Endothelial cell of umbilical vein (primary cell): ENCODE results near the gene MAP3K14.

Source experiments
- CTCF ChIP-seq, 2 donors: IDR thresholded peaks; 1 replicate in 1 of 2; 2 replicates in 1 of 2; pipeline ENCODE4 v1.5.1; 2011; ENCODE audit warnings: low read length in 2 of 2, mild to moderate bottlenecking in 2 of 2, moderate library complexity in 2 of 2, control low read depth in 1 of 2, inconsistent platforms in 1 of 2, low read depth in 1 of 2; ENCODE audit not compliant: insufficient read depth in 1 of 2; ENCODE audit errors: extremely low read depth in 1 of 2
- EZH2 ChIP-seq: IDR thresholded peaks from 2 replicates; pipeline ENCODE4 v1.6.1; 2012; ENCODE audit warnings: borderline replicate concordance, low read depth, mild to moderate bottlenecking, moderate library complexity, low read length, inconsistent platforms; ENCODE audit not compliant: severe bottlenecking
- FOS ChIP-seq: IDR thresholded peaks from 2 replicates; pipeline ENCODE4 v1.6.1; 2011; ENCODE audit warnings: mild to moderate bottlenecking, low read length, moderate library complexity, borderline replicate concordance; ENCODE audit not compliant: insufficient read depth
- GATA2 ChIP-seq: IDR thresholded peaks from 2 replicates; pipeline ENCODE4 v1.7.0; 2011; ENCODE audit warnings: low read depth, mild to moderate bottlenecking, moderate library complexity, mixed read lengths, low read length; ENCODE audit not compliant: insufficient read length, insufficient read depth
- JUN ChIP-seq: IDR thresholded peaks from 2 replicates; pipeline ENCODE4 v1.6.1; 2011; ENCODE audit warnings: borderline replicate concordance, low read depth; ENCODE audit not compliant: insufficient read length, insufficient read depth
- MAX ChIP-seq: IDR thresholded peaks from 2 replicates; pipeline ENCODE4 v1.6.1; 2011; ENCODE audit not compliant: insufficient read depth, insufficient read length
- MYC ChIP-seq: IDR thresholded peaks from one replicate; pipeline ENCODE4 v1.6.1; 2011; ENCODE audit warnings: mild to moderate bottlenecking, low read depth, low read length
- POLR2A ChIP-seq: IDR thresholded peaks from 2 replicates; pipeline ENCODE4 v1.6.1; 2012; ENCODE audit warnings: low read depth, mild to moderate bottlenecking, control low read depth, low read length
- POLR2AphosphoS5 ChIP-seq: IDR thresholded peaks from 2 replicates; pipeline ENCODE4 v1.6.1; 2012; ENCODE audit warnings: low read depth, mild to moderate bottlenecking, control low read depth, low read length, moderate library complexity; ENCODE audit not compliant: insufficient read depth

- no peak for TF ChIP-seq CTCF (IDR thresholded peaks at IDR 0.05; ENCODE audit: extremely low read depth in 1 of 2, insufficient read depth in 1 of 2, low read depth in 1 of 2, low read length in 2 of 2)
- no peak for TF ChIP-seq POLR2A
- TF ChIP-seq MYC, result peak; percentile 43
- peak; percentile 40 for TF ChIP-seq JUN
- TF ChIP-seq POLR2AphosphoS5, result no peak
- TF ChIP-seq FOS, result peak; percentile 64
- TF ChIP-seq GATA2, result no peak
- TF ChIP-seq EZH2, result no peak
- no peak for TF ChIP-seq MAX
Measured at GRCh38 chr17:45273551-45273957, 43.3 kb downstream of the MAP3K14 start.
